GM12801 (cell line): ENCODE data around the gene NEGR1.

Source experiments
- CTCF ChIP-seq: IDR thresholded peaks from one replicate; pipeline ENCODE4 v1.5.1; 2011; ENCODE audit warnings: control low read depth; ENCODE audit not compliant: insufficient read length; ENCODE audit errors: extremely low read depth

NEGR1 gene

GRCh38 chr1:71785450-71785849, 496.9 kb downstream of the NEGR1 start:
- no peak for TF ChIP-seq CTCF

- TF ChIP-seq CTCF, result no peak
These were observed 497.3 kb downstream of the NEGR1 start for GRCh38 chr1:71785000-71785399.

- no peak for TF ChIP-seq CTCF
These were observed 498.1 kb downstream of the NEGR1 start for GRCh38 chr1:71784241-71784640.

GRCh38 chr1:71783071-71783470, 499.3 kb downstream of the NEGR1 start:
- no peak for TF ChIP-seq CTCF

- no peak for TF ChIP-seq CTCF
These were observed 500.9 kb downstream of the NEGR1 start for GRCh38 chr1:71781450-71781849.

- no peak for TF ChIP-seq CTCF
These were observed 501.7 kb downstream of the NEGR1 start for GRCh38 chr1:71780681-71781080.

- no peak for TF ChIP-seq CTCF
These were observed 503.4 kb downstream of the NEGR1 start for GRCh38 chr1:71778940-71779339.

GRCh38 chr1:71777094-71777493, 505.2 kb downstream of the NEGR1 start:
- TF ChIP-seq CTCF, result no peak
